Loucy (cell line): ENCODE measurements around the gene PPP1R9B.

Source experiments
- H2AFZ ChIP-seq: fragments of 200-600 bp; sonication (generic); 2 replicates; pipeline ENCODE4 v1.6.0; 2016; ENCODE audit warnings: antibody characterized with exemption, mild to moderate bottlenecking, low read length, moderate library complexity
- H3F3A ChIP-seq: fragments of 200-600 bp; 2 replicates; pipeline ENCODE4 v1.6.0; 2016; ENCODE audit warnings: antibody characterized with exemption, low read depth, mild to moderate bottlenecking
- H3K27me3 ChIP-seq: fragments of 200-600 bp; sonication (generic); 2 replicates; pipeline ENCODE4 v1.6.1; 2014; ENCODE audit warnings: low read length, mild to moderate bottlenecking; ENCODE audit not compliant: insufficient read depth, poor library complexity, severe bottlenecking
- H3K36me3 ChIP-seq: fragments of 200-600 bp; sonication (generic); 2 replicates; pipeline ENCODE4 v1.6.1; 2016; ENCODE audit warnings: low read length; ENCODE audit not compliant: insufficient read depth
- H3K4me1 ChIP-seq: fragments of 200-600 bp; sonication (generic); 2 replicates; pipeline ENCODE4 v1.5.1; 2014; ENCODE audit warnings: low read length, mild to moderate bottlenecking; ENCODE audit not compliant: insufficient read depth, poor library complexity, severe bottlenecking
- H3K4me2 ChIP-seq: fragments of 200-600 bp; sonication (generic); 2 replicates; pipeline ENCODE4 v1.6.0; 2014; ENCODE audit warnings: antibody characterized with exemption, low read length, low read depth, mild to moderate bottlenecking; ENCODE audit not compliant: poor library complexity, severe bottlenecking
- H3K4me3 ChIP-seq: fragments of 200-600 bp; sonication (generic); 2 replicates; pipeline ENCODE4 v1.5.1; 2014; ENCODE audit warnings: low read length, mild to moderate bottlenecking, mixed read lengths; ENCODE audit not compliant: poor library complexity, severe bottlenecking
- H3K79me2 ChIP-seq: fragments of 200-600 bp; sonication (generic); 2 replicates; pipeline ENCODE4 v1.6.1; 2014; ENCODE audit warnings: low read length; ENCODE audit not compliant: insufficient read depth
- H3K9ac ChIP-seq: fragments of 200-600 bp; sonication (generic); 2 replicates; pipeline ENCODE4 v1.6.0; 2014; ENCODE audit warnings: mild to moderate bottlenecking, low read depth, low read length, moderate library complexity; ENCODE audit not compliant: poor library complexity, severe bottlenecking
- H3K9me2 ChIP-seq: fragments of 200-600 bp; sonication (generic); replicated peaks from 2 replicates; pipeline ENCODE4 v1.6.1; 2016; ENCODE audit warnings: low read depth, low read length, mixed read lengths
- H3K9me3 ChIP-seq: fragments of 200-600 bp; sonication (generic); 2 replicates; pipeline ENCODE4 v1.6.1; 2014; ENCODE audit warnings: mild to moderate bottlenecking, antibody characterized with exemption, low read length, low read depth; ENCODE audit not compliant: insufficient read depth
- H4K20me1 ChIP-seq: fragments of 200-600 bp; sonication (generic); 2 replicates; pipeline ENCODE4 v1.6.0; 2014; ENCODE audit warnings: antibody characterized with exemption, low read length, mild to moderate bottlenecking; ENCODE audit not compliant: insufficient read depth, poor library complexity, severe bottlenecking
- EZH2phosphoT487 ChIP-seq: fragments of 200-600 bp; IDR thresholded peaks from 2 replicates; pipeline ENCODE4 v1.6.1; 2018; ENCODE audit warnings: antibody characterized with exemption, mild to moderate bottlenecking, moderate library complexity, borderline replicate concordance
- TF ChIP-seq, protein P1 (sequence below): fragments of 200-600 bp; sonication (generic); conservative IDR thresholded peaks from 2 replicates; pipeline ENCODE4 v1.5.1; 2014; ENCODE audit warnings: mild to moderate bottlenecking, antibody characterized with exemption, low read length

PPP1R9B gene

DNA sequence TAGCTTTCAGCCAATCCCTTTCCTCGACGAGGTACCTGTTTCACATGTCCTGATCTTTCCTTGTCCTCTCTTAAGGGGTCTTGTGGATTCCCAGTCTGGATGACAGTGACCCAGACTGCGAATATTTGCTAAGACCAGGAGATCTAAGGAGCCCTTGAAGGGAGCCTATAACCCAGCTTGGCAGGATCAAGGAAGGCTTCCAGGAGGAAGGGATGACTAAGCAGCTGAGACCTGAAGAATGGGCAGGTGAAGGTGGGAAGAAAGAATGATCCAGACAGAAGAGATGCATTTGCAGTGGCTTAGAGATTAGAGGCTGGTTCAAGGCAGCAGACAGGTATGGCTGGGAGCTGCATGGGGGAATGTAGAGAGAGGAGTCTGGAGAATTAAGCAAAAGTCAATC, 57.2 kb downstream of the PPP1R9B start:
- TF ChIP-seq, protein P1, sequence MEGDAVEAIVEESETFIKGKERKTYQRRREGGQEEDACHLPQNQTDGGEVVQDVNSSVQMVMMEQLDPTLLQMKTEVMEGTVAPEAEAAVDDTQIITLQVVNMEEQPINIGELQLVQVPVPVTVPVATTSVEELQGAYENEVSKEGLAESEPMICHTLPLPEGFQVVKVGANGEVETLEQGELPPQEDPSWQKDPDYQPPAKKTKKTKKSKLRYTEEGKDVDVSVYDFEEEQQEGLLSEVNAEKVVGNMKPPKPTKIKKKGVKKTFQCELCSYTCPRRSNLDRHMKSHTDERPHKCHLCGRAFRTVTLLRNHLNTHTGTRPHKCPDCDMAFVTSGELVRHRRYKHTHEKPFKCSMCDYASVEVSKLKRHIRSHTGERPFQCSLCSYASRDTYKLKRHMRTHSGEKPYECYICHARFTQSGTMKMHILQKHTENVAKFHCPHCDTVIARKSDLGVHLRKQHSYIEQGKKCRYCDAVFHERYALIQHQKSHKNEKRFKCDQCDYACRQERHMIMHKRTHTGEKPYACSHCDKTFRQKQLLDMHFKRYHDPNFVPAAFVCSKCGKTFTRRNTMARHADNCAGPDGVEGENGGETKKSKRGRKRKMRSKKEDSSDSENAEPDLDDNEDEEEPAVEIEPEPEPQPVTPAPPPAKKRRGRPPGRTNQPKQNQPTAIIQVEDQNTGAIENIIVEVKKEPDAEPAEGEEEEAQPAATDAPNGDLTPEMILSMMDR, result no peak
- no peak for TF ChIP-seq EZH2phosphoT487
- Histone ChIP-seq H4K20me1 (no peaks in the 10 kb centered on the region), H3K9me2 (no peaks in the 10 kb centered on the region), H3K4me1 (peaks cover 13% of the 10 kb centered on the region), H3K9ac (no peak overlapping the region), H3K79me2 (peaks cover 12% of the 10 kb centered on the region; the same call in 1 of the 2 replicates), H3K4me3 (no peak overlapping the region), H3K4me2 (no peak overlapping the region), H3K9me3 (no peaks in the 10 kb centered on the region), H3K27me3 (no peaks in the 10 kb centered on the region), H2AFZ (no peak overlapping the region), H3K36me3 (no peaks in the 10 kb centered on the region), H3F3A (no peaks in the 10 kb centered on the region)

DNA sequence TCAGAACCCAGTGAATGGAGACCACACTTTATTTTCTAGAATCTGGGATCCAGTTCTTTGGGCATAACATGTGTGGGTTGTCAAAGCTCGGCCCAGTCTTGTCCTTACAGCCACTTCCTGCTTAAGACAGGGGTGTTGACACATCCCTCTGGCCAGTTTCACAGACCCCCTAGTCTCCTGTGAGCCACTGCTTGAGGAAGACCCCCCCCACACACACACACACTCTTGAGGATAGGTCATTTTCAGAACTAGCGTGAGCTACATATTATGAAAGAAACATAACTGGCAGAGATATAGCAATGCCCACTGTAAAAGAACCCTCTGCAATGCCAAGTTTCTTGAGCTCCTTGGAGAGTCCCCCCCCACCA, 58.6 kb downstream of the PPP1R9B start:
- Histone ChIP-seq H3K27me3 (no peaks in the 10 kb centered on the region), H3K79me2 (peaks cover 12% of the 10 kb centered on the region; the same call in 1 of the 2 replicates), H2AFZ (no peak overlapping the region), H3K9me2 (no peaks in the 10 kb centered on the region), H3K36me3 (no peaks in the 10 kb centered on the region), H4K20me1 (no peaks in the 10 kb centered on the region), H3K4me1 (peaks cover 13% of the 10 kb centered on the region), H3K4me2 (no peak overlapping the region), H3K9ac (no peak overlapping the region), H3K4me3 (no peak overlapping the region), H3K9me3 (no peaks in the 10 kb centered on the region), H3F3A (no peaks in the 10 kb centered on the region)
- TF ChIP-seq, protein P1, result no peak
- TF ChIP-seq EZH2phosphoT487, result no peak

DNA sequence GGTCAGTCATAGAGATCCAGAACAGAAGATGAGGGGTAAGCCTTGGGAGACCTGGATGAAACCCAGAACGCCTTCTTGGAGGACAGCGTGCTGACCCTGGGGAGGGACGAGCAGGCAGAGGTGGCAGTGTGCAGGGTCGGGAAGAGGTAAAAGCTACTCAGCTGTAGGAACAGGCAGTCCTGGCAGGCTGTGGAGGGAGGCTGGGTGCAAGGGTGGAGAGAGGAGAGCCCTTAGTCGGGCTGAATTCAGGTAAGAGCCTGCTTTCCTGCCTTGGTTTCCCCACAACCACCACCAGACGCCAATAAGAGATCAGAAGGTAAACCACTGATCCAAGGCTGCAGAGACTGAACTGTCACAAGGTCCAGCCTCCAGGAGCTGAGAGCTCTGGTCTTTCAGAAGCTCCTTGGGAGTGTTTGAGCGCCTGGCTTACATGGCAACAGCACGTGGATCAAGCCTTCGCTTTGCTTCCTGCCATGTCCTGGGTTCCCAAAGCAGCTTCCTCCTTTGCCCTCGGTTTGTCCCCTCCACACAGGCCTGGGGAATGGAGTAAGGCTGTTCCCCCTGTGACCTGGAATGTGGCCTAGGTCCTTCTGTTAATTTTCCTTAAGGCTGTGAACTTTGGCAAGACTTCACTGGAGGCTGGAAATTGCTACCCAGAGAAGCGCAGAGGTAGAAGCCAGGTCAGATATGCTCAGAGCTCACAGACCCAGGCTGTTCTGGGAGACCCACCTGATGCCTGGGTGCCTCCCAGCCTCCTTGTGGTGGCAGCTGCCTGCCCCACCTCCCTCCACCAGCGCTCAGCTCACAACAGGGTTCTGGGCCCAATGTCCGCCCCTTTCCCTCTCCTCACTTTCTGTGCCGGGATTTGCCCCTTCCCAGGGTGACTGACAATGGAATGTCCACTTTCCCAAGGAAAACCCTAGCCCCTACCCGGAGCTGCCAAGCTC, 59.2 kb downstream of the PPP1R9B start:
- TF ChIP-seq EZH2phosphoT487, result no peak
- TF ChIP-seq, protein P1, result no peak
- no peak overlapping the region for H2AFZ ChIP-seq
- peaks cover 12% of the 10 kb centered on the region for H3K4me1 ChIP-seq
- no peaks in the 10 kb centered on the region for H3F3A ChIP-seq
- H3K9me3 ChIP-seq, result no peaks in the 10 kb centered on the region
- H3K4me3 ChIP-seq, result no peak overlapping the region
- H3K9ac ChIP-seq, result no peak overlapping the region
- H3K4me2 ChIP-seq, result no peak overlapping the region
- no peaks in the 10 kb centered on the region for H3K36me3 ChIP-seq
- no peaks in the 10 kb centered on the region for H3K9me2 ChIP-seq
- no peaks in the 10 kb centered on the region for H4K20me1 ChIP-seq
- H3K79me2 ChIP-seq, result peaks cover 8% of the 10 kb centered on the region; the same call in 1 of the 2 replicates
- no peaks in the 10 kb centered on the region for H3K27me3 ChIP-seq
